HG03159 (cell line): Measurements from ENCODE around the gene ARPC4.
"Not testable (repeated sequence)": the region's sequence is repeated elsewhere in the genome, so short reads cannot be mapped to it uniquely, and the experiment has no call there.

Experiments used
- ATAC-seq: cut with Tn5 transposase; IDR thresholded peaks from one replicate; pipeline ENCODE4 v1.9.1; 2021; ENCODE audit warnings: mild to moderate bottlenecking, moderate library complexity; ENCODE audit not compliant: unreplicated experiment

Gene ARPC4

DNA sequence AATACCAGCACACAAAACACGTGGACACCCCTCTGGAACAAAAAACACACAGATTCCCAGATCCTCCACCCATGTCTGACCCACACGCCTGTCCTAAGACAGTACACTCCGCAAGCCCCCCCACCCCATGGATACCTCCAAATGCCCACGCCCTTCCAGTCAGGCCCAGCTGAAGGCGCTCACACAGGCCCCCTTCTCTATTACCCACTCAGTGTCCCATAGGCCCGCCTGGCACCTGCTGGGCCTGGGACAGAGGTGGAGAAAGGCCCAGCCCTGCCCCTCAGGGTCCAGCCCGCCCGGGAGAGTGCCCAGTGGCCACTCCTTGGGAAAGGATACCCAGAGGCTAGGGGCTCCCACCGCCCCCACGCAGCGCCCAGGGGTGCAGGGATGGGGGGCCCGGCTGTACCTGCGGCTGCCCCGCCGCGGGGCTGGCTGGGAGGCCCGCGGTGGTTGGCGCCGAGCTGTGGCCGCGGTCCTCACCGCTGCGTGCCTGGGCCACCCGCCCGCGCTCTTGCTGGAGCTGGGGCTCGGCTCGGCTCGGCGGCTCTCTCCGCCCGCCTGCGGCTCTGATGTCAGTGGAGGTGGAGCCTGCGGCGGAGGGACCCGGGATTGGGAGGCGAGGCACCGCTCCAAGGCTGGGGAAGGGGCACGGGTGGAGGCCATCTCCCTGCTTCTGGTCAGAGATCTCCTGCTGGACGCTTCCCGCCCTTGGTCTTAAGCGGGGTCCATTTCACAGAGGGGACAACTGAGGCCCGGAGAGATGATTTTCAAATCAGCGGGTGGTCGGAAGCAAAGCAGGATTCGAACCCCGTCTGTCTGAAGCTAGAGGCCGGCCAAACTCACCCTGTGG is 23.2 kb upstream of the ARPC4 start, which contains the start of gene CAMK1:
Gene CAMK1 (minus strand): TSS at position 522 of the 850 bp plus-strand sequence. CDS start 2,198 bp downstream, outside the sequence.
- ATAC-seq: no peak

DNA sequence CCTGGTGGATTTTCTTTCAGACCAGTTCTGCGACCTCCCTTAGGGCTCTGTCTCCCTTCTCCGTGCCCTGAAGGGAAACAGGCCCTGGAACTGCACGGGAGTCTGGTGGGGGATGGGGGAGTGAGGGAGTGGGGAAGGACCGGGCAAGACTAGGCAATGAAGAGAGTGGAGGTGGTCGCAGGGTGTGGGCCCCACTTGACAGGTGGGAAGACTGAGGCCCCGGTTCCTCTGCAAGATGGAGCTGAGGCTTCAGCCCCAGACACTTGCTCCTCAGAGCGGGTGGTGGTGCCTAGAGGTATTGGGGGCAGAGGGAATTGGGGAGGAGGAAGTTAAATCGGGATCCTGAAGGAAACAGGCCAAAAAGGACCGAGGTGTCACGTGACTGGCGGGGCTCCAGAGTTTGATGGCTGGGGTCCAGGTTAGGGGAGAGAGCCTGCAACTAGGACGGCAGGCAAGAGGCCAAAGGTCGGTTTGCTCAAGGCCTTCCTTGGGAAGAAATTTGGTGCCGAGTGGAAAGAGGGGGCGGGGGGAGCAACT is 22.5 kb upstream of the ARPC4 start:
- no peak for ATAC-seq

DNA sequence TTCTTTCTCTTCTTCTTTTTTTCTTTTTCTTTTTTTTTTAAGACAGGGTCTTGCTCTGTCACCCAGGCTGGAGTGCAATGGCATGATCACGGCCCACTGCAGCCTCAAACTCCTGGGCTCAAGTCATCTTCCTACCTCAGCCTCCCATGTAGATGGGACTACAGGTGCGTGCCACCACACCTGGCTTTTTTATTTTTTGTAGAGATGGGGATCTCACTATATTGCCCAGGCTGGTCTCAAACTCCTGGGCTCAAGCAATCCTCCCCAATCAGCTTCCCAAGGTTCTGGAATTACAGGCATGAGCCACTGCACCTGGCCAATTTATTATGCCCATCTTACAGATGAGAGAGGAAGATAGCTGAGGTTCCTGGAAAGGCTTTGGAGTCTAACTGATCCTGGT is 21.9 kb upstream of the ARPC4 start:
- ATAC-seq: not testable (repeated sequence)

DNA sequence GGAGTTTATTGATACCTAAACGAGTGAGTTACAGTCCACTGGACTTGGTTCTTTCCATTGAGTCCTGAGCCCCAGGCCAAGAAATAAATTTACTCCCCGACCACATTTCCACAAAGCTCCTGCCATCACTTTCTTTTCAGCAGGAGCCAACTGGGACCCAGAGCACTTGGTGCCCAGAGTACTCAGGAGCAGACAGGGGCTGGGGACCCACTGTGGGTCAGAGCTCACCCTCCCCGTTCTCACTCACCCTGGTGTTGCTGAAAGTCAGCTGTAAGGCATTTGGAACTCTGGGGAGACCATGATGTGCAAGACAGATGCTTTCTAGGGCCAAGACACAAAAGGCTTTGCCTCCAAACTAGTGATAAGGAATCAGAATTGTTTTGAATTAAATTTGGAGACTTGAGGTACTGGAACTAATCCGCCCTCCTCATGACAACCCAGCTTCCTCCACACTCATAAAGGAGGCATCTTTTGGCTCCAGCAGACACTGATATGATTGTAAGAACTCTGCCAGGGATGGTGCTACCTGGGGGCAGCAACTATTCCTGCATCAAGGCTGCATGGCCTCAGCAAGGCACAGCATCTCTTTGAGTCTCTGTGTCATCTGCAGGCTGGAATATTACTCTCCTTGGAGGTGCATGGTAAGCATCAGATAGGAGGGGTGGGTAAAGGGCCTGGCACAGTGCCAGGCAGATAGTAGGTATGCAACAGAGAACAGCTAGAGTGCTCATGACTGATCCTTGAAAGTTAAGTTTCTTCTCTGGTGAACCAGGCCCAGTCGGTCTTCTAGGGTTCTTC is 15.8 kb upstream of the ARPC4 start:
- ATAC-seq: no peak

DNA sequence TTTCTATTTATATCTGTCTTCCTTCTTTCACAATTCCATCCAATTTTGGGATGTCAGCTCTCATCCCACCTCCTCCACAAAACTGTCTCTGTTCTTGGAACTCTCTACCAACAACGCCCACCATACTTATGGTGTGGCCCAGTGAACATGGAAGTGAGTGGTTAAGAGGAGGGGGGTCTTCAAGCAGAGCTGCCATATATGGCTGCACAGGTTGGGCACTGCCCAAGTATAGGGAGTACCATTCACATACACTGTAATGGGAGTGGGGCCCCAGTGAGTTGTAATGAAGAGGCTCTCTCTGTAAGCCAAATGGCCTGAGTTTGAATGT is 15.2 kb upstream of the ARPC4 start:
- no peak for ATAC-seq

DNA sequence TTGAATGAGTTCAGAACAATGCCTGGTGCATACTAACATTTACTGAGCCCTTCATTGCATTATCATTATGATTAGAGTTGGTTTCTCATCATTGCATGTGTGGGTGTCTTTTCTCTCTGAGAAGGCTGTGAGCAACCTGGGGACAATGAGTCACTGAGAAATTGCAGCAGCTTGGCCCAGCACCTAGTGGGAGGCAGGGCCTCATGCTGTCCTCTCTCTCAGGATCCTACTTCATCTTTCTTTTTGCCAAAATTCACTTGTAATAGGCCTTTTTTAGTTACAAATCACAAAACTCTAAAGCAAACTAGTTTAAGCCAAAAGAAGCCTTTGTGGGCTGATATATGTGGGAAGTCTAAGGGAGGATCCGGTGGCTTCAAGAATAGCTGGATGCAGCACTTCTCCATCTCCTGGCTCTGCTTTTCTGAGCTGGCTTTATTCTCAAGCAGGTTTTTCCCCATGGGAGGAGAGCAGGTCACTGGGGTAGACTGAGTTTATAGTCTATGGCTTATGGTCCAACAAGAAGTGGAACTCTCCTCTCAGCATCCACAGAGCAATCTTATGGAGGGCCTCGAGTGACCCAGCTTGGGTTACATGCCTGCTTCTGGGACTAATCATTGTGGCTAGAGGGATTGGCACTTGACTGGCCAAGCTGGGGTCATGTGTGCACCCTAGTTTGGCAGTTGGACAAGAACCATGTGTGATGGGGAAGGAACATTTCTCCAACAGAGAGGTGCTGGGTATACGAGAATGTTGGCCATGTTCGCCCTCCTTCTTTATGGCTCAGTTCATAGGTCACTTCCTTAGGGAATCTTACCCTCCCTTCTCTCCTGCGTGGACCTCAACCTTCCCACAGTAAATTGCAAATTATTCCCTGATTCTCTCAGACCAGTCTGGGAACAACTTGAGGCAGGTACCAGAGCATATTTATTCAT is 14.5 kb upstream of the ARPC4 start:
- no peak for ATAC-seq

DNA sequence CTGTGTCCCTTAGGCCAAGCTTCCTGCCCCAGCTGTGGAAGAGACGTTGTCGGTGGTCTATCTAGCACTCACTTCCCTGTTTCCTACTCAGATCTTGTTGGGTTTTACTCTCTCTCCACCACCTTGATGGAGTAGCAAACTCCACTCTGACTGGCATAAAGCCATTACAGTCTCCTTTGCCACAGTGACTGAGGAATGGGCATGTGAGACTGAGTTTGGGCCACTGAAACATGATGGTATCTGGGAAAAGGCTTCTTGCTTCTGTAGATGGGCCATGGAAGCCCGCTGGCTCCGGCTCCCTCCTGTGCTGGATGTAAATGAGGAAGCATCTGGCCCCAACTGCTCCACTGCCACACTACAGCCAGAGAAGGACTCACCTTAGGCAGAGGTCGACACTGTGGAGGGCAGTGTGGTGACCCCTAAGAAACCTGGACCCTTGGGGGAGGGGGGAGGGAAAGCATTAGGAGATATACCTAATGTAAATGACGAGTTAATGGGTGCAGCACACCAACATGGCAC is 13.7 kb upstream of the ARPC4 start:
- ATAC-seq: no peak

DNA sequence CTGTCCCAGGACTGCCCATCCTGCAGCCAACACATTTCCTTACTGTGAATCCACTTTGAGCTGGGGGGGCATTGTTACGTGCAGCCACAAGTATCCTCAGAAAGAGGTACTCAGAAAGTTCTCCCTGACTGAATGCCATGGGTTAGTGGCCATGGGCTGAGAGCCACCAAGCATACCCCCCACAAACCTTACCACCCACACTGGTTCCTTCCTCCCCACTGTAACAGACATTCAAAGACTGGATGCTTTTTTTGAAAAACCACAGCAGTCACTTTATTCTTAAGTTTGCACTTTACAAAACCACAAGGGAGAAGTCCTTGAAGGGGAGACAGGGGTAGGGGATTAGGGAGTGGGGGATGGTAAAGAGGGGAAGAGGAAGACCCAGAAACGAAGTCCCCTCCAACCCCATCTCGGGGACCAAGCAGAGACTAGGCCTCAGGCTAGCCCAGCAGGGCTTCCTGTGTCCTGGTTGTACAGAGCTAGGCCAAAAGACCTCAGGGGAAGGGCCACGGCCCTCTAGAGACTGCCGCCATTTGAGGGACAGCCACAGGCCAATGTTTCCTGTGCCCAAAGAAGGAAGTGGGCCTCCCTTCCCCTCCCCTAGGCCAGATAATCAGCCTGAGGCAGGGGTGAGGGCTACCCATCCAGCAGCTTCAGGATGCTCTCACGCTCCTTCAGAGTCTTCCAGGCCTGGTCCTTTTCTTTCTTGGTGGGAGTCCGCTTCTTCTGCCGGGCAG is 13.0 kb upstream of the ARPC4 start:
- peak; percentile 63 for ATAC-seq

DNA sequence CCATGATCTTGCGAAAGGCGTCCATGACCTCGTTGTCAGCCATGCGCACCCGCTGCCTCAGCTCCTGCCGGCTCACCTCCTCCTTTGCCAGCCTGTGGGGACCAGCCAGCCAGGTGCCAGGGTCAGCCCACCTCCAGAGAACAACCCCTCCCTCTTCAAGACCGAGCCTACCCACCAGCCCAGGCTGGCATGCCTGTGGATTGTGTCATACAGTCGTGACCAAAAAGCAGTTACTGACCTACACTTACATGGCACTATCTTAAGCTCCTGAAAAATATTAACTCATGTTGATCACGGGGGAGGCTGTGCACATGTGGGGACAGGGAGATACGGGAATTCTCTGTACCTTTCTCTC is 12.4 kb upstream of the ARPC4 start:
- no peak for ATAC-seq

DNA sequence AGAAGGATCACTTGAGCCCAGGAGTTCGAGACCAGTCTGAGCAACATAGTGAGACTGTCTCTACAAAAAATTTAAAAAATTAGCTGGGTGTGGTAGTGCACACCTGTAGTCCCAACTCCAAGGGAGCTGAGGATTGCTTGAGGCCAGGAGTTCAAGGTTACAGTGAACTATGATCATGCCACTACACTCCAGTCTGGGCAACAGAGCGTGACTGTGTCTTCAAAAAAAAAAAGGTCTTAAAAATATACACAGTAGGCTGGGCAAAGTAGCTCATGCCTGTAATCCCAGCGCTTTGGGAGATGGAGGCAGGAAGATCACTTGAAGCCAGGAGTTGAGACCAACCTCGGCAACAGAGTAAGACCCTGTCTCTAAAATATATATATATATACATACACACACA is 12.0 kb upstream of the ARPC4 start:
- no peak for ATAC-seq

DNA sequence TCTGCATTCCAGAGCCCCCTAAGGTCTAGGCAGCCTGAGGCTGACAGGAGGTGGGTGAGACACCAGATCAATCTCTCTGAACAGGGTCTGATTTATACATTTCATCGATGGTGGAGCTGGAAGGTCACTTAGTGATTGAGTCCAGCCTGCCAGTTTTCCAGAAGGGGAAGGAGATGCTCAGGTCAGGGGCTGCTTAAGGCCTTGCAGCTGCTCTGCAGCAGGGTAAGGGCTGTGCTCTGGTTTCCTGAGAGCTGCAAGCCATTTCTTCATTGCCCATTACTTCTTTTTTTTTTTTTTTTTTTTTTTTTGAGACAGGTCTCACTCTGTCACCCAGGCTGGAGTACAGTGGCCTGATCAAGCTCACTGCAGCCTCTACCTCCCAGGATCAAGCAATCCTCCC is 11.3 kb upstream of the ARPC4 start:
- no peak for ATAC-seq

DNA sequence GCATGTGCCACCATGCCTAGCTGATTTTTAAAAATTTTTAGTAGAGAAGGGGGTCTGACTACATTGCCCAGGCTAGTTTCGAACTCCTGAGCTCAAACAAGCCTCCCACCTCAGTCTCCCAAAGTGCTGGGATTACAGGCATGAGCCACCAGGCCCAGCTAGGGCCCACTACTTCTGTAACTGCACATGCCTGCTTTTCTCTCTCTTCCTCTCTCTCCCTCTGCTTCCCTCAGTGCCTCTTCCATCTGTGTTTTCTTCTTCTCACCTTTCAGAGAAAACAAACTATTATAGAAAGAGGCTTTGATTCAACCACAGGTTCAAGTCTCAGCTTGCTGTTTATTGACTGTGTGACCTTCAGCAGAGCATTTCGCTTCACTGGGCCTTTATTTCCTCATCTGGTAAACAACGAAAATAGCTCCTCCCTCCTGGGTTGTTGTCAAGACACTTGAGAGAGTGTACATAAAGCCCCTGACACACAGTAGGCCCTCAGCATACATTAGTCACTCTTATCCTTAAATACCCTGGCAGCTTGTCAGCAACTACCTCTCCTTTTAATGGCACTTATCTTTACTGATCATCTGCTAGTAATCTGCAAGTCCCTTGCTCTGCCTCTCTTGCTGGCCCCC is 10.8 kb upstream of the ARPC4 start:
- ATAC-seq: no peak

DNA sequence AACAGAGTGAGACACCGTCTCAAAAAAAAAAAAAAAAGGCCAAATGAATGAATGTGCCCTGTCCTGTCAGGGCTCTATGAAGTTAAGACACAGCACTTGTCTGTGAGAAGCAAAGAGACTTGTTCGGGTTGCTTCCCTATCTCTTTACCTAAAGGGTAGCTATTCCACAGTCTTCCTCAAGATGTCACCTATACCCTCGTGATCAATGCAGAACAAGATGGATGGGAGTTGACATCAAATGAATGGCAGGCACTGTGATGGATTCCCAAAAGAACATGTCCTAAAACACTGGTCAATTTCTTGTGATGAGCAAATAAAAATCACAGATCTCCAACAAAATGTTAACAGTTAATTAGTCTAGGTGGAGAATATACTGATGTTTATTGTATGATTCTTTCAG is 10.1 kb upstream of the ARPC4 start:
- no peak for ATAC-seq

DNA sequence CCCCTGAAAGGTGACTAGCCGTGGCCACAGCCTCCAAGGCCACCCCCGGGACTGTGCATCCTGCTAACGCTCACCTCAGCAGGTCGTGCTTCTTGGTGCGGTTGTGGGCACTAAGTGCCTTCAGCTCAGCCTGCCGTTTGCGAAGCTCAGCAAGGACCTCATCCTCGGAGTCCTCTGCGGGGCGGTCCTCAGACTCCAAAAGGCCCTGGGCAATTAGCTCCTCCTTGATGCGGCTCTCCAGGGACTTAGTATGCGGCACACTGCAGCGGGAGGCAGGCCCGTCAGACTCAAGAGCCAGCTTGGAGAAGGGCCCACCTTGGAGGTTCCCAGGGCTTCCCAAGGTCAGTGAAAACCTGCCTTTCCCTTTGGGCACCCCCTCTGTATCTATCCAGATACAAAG is 8.9 kb upstream of the ARPC4 start:
- ATAC-seq: no peak

DNA sequence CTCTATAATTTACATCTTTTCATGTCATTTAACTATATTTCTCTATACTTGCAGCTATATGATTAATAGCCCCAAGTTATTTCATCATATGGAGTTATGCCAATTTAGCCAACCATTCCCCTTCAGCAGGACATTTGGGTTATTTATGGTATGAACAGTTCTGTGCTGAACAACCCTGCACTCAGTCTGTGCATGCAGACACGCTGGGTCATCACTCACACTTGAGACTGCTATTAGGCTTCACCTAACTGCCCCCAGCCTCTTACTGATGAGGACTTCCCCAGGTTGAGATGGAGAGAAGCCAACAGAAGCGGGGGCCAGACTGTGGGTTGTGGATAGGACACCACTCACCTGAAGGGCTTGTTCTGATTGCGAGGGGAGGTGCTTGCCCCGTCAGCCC is 7.9 kb upstream of the ARPC4 start:
- no peak for ATAC-seq

DNA sequence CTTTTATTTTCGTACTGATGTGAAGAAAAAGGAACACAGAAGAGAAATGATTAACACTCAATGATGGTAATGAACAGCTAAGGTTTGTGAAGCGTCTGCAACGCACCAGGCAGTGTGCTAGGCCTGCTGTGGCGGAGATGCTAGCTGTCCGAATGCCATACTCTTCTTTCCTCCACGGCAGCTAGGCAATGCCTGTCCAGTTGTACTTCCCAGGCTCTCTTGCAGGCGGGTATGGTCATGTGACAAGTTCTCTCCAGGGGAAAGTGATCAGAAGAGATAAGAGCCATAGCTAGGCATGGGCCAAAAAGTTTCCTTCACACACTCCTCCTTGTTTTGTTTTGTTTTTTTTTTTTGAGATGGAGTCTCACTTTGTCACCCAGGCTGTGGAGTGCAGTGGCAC is 7.3 kb upstream of the ARPC4 start:
- no peak for ATAC-seq

DNA sequence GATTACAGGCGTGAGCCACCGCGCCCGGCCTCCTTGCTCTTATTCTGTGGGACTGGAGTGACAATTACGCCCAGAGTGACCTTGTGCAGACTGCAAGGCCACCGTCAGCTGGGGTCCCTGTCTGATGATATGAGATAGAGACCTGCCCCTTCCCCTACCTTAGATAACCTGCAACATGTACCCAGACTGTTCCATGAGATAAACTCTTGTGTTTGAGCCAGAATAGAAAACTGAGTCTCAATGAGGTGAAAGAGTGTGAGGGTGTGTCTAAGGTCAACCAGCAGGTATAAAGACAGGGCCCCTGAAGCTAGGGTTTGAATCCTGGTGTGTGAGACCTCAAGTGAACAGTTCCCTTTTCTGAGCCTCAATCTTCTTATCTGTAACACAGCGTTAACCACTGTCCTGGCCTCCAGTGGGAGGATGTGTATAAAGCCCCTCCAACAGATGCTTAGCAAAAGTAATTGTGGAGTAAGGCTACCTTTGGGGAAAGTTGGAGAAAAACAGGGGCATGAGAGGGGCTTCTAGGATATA is 6.6 kb upstream of the ARPC4 start:
- no peak for ATAC-seq

DNA sequence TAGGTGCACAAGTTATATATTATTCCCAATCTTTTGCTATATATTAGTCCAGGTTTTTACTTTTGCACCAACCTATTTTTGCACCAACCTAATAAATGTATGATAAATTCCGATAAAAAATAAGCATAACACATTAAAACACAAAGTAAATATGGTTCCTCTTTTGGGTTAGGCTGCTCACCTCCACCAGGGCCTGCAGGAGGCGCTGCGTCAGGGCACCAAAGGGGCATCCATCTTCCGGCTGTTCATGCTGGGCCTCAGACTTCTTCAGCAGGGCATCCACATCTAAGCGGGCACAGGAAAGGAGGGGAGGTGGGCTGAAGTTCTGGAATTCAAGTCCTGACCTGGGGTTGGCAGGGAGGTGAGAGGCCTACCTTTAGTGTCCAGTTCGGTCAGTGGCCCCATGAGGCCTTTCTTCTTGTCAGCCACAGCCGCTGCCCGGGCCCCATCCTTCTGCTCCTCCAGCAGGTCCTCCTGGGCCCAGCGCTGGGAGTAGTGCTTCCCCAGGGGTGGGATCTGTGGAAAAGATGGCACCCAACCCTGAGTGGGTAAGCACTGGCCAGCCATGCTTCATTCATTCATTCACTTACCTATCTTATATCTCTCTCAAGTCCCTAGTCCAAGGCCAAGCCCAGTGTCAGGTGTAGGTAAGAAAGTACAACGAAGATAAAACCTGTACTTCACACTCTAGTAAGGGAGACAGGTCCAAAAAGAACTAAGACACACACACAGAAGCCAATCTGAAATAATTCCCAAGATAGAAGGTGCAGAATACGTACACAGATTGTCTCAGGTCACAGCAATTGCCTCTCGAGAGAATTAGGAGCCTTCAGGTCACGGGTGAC is 5.8 kb upstream of the ARPC4 start:
- ATAC-seq: no peak

DNA sequence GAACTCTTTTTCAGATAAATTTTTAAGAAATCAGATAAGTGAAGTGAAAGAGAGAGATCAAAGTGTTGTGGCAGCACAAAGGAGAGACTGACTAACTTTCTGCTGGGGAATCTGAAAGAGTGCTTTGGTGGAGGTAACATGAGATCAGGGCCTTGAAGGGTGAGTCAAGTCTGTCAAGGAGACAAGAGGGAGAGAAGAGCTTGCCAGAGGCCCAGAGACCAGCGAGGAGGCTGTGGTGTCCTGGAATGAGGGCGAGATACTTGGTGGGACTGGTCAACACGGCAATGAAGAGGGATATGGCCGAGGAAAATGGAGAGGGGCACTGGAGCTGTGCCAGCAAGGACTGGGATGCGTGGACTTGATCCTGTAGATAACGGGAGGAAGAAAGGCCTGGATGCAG is 5.2 kb upstream of the ARPC4 start:
- no peak for ATAC-seq
